ENCODE data around the gene SNRPB2.

DNA sequence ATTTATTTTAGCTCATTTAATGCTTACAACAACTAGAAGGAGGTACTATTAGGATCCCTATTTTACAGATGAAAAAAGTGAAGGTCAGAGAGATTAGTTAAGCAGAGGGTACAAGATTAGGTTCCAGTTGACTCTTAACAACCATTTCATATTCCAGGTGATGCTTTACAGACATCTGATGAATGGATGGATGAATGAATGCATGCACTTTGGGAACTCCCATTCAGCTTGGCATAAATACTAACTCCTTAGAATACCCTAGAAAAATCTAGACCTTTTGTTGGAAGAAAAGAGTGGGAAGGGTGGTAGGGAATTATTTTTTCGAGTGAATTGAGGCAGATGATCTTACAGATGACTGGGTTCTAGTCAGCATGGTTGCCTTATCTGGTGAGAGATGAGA lies 746 bp upstream of the SNRPB2 start:
- TF ChIP-seq EZH2phosphoT487 (IDR thresholded peaks at IDR 0.05; ENCODE audit: borderline replicate concordance, low read length) (no peak), EZH2 (IDR thresholded peaks at IDR 0.05; ENCODE audit: low read length, unreplicated experiment) (no peak)
- TF ChIP-seq, protein P1, sequence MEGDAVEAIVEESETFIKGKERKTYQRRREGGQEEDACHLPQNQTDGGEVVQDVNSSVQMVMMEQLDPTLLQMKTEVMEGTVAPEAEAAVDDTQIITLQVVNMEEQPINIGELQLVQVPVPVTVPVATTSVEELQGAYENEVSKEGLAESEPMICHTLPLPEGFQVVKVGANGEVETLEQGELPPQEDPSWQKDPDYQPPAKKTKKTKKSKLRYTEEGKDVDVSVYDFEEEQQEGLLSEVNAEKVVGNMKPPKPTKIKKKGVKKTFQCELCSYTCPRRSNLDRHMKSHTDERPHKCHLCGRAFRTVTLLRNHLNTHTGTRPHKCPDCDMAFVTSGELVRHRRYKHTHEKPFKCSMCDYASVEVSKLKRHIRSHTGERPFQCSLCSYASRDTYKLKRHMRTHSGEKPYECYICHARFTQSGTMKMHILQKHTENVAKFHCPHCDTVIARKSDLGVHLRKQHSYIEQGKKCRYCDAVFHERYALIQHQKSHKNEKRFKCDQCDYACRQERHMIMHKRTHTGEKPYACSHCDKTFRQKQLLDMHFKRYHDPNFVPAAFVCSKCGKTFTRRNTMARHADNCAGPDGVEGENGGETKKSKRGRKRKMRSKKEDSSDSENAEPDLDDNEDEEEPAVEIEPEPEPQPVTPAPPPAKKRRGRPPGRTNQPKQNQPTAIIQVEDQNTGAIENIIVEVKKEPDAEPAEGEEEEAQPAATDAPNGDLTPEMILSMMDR (conservative IDR thresholded peaks at IDR 0.05; ENCODE audit: low read depth, low read length): no peak

Measured in PC-3 (cell line).